ENCODE measurements around the gene TIMM13. TPM values are rescaled to one million over a fixed set of nuclear protein-coding genes. Genes with fewer than 3 reads are reported as not detected.

Gene TIMM13
- polyA plus RNA-seq, 2 of the 4 experiments (the other 2 are of a cell fraction), result 24.7 to 81.2 TPM

DNA sequence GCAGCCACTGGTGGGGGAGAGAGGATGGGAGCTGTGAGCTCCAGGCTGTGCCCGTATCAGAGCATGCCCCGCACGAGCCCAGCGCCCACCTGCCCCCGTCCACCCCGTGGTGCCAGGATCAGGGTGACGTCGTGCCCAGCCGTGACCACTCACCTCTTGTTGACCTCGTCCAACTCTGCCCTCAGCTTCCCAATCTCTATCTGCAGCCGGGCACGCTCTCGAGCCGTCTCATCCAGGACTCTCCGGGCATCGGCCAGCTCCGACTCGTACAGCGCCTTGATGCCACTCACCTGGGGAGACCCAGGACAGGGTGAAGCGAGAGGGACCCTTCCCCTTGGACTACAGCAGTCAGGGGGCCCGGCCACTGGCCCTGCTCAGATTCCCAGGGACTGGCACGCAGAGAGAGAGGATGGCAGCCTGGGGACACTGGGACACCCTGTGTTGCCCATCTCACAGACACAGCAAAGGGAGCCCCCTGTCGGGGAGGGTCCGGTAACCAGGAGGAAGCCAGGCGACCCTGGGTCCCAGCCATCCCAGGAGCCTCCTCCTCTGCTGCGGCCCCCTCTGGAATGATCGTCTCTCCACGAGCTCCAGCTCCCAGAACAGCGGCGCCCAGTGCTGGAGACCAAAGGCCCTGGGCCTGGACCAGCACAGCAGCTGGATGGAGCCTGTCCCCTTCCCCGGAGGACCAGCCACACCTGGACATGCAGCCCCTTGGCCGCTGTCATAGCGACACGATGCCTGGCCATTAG is 17.0 kb upstream of the TIMM13 start:
- Histone ChIP-seq H3K4me3 (no peak overlapping the region), H3K9me3 (no peaks in the 10 kb centered on the region), H3K4me2 (no peak overlapping the region), H3K27ac (no peak overlapping the region), H3K4me1 (peaks cover 6% of the 10 kb centered on the region; the same call in 1 of the 3 replicates)
- CTCF ChIA-PET, result interaction anchor here (1.1 to 1.7 kb wide), 2 partner anchors 10 to 192 kb away, joined by 3 to 4 read pairs; no protein-coding TSS in a partner anchor
- no peak for FAIRE-seq
- no peak for ATAC-seq
- TF ChIP-seq POLR2A (IDR thresholded peaks at IDR 0.05; ENCODE audit: low read length), result no peak
- no peak for TF ChIP-seq ZFP36 (IDR thresholded peaks at IDR 0.05; ENCODE audit: borderline replicate concordance, partially characterized antibody)
- TF ChIP-seq ZSCAN20 (CRISPR knock-in tag; IDR thresholded peaks at IDR 0.05), result no peak
- no peak for TF ChIP-seq CEBPB (IDR thresholded peaks at IDR 0.05)
- TF ChIP-seq NFE2L2 (conservative IDR thresholded peaks at IDR 0.05; ENCODE audit: low read length), result no peak
- TF ChIP-seq NPAS2 (CRISPR knock-in tag; IDR thresholded peaks at IDR 0.05; ENCODE audit: borderline replicate concordance), result no peak
- TF ChIP-seq, protein P1, sequence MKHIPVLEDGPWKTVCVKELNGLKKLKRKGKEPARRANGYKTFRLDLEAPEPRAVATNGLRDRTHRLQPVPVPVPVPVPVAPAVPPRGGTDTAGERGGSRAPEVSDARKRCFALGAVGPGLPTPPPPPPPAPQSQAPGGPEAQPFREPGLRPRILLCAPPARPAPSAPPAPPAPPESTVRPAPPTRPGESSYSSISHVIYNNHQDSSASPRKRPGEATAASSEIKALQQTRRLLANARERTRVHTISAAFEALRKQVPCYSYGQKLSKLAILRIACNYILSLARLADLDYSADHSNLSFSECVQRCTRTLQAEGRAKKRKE (CRISPR knock-in tag; IDR thresholded peaks at IDR 0.05; ENCODE audit: low read depth), result no peak
- TF ChIP-seq JUNB (IDR thresholded peaks at IDR 0.05), result no peak
- TF ChIP-seq, protein P2, sequence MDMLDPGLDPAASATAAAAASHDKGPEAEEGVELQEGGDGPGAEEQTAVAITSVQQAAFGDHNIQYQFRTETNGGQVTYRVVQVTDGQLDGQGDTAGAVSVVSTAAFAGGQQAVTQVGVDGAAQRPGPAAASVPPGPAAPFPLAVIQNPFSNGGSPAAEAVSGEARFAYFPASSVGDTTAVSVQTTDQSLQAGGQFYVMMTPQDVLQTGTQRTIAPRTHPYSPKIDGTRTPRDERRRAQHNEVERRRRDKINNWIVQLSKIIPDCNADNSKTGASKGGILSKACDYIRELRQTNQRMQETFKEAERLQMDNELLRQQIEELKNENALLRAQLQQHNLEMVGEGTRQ (IDR thresholded peaks at IDR 0.05), result no peak
- no peak for TF ChIP-seq EHMT2 (IDR thresholded peaks at IDR 0.05; ENCODE audit: low read depth)
- TF ChIP-seq NR3C1 (IDR thresholded peaks at IDR 0.05), result no peak
- no peak for TF ChIP-seq SREBF2 (IDR thresholded peaks at IDR 0.05)
- no peak for TF ChIP-seq TFCP2L1 (CRISPR knock-in tag; IDR thresholded peaks at IDR 0.05)
- TF ChIP-seq SMC3 (IDR thresholded peaks at IDR 0.05), result no peak
- POLR2A ChIA-PET, result no interaction called here
- 91% methylated on average over 27 of the region's 34 CpGs for WGBS (ENCODE audit: missing lambda C conversion rate)
- DNase-seq (ENCODE audit: low read depth in 1 of 2, low spot score in 1 of 2), result no peak

DNA sequence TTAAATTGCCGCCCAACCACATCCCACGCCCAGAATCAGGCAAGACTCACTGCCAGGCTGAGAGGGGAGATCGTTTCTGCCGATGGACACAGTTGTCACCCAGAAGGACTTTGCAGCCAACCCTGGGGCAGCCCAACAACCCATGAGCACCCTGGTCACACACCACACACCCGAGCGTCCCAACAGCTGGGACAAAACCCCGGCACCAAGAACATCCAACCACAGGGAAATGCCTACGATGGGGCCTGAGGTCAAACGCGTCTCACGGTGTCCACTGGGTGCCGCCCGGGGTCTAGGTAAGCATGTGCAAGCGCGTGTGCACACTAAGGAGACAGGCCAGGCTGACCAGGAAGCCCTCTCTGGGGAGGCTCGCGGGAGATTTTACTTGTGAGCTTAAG is 16.4 kb upstream of the TIMM13 start:
- 92% methylated on average over 13 of the region's 17 CpGs for WGBS (ENCODE audit: missing lambda C conversion rate)
- no peak overlapping the region for H3K4me3 ChIP-seq
- CTCF ChIA-PET, result interaction anchor here (1.1 to 1.7 kb wide), 2 partner anchors 11 to 193 kb away, joined by 3 to 4 read pairs; no protein-coding TSS in a partner anchor

More for the DNA sequence above, 16.4 kb upstream of the TIMM13 start:
- no peak for DNase-seq (ENCODE audit: low read depth in 1 of 2, low spot score in 1 of 2)
- no peak overlapping the region for H3K4me2 ChIP-seq
- H3K9me3 ChIP-seq, result no peaks in the 10 kb centered on the region
- no peak for ATAC-seq
- 0 out of 3 replicates have a peak, but pooled peaks cover 2% of the 10 kb centered on the region for H3K4me1 ChIP-seq
- POLR2A ChIA-PET, result no interaction called here
- TF ChIP-seq JUNB (IDR thresholded peaks at IDR 0.05), result no peak
- no peak for TF ChIP-seq CBX2 (IDR thresholded peaks at IDR 0.05; ENCODE audit: borderline replicate concordance, low read depth)
- no peak for TF ChIP-seq HOXB5 (CRISPR knock-in tag; IDR thresholded peaks at IDR 0.05)
- no peak for TF ChIP-seq POLR2A (IDR thresholded peaks at IDR 0.05; ENCODE audit: low read length)
- TF ChIP-seq, protein P3, sequence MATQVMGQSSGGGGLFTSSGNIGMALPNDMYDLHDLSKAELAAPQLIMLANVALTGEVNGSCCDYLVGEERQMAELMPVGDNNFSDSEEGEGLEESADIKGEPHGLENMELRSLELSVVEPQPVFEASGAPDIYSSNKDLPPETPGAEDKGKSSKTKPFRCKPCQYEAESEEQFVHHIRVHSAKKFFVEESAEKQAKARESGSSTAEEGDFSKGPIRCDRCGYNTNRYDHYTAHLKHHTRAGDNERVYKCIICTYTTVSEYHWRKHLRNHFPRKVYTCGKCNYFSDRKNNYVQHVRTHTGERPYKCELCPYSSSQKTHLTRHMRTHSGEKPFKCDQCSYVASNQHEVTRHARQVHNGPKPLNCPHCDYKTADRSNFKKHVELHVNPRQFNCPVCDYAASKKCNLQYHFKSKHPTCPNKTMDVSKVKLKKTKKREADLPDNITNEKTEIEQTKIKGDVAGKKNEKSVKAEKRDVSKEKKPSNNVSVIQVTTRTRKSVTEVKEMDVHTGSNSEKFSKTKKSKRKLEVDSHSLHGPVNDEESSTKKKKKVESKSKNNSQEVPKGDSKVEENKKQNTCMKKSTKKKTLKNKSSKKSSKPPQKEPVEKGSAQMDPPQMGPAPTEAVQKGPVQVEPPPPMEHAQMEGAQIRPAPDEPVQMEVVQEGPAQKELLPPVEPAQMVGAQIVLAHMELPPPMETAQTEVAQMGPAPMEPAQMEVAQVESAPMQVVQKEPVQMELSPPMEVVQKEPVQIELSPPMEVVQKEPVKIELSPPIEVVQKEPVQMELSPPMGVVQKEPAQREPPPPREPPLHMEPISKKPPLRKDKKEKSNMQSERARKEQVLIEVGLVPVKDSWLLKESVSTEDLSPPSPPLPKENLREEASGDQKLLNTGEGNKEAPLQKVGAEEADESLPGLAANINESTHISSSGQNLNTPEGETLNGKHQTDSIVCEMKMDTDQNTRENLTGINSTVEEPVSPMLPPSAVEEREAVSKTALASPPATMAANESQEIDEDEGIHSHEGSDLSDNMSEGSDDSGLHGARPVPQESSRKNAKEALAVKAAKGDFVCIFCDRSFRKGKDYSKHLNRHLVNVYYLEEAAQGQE (IDR thresholded peaks at IDR 0.05), result no peak
- TF ChIP-seq, protein P4, sequence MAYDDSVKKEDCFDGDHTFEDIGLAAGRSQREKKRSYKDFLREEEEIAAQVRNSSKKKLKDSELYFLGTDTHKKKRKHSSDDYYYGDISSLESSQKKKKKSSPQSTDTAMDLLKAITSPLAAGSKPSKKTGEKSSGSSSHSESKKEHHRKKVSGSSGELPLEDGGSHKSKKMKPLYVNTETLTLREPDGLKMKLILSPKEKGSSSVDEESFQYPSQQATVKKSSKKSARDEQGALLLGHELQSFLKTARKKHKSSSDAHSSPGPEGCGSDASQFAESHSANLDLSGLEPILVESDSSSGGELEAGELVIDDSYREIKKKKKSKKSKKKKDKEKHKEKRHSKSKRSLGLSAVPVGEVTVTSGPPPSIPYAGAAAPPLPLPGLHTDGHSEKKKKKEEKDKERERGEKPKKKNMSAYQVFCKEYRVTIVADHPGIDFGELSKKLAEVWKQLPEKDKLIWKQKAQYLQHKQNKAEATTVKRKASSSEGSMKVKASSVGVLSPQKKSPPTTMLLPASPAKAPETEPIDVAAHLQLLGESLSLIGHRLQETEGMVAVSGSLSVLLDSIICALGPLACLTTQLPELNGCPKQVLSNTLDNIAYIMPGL (CRISPR knock-in tag; IDR thresholded peaks at IDR 0.05; ENCODE audit: borderline replicate concordance), result no peak
- TF ChIP-seq EHF (CRISPR knock-in tag; IDR thresholded peaks at IDR 0.05), result no peak
- no peak for TF ChIP-seq SREBF2 (IDR thresholded peaks at IDR 0.05)
- H3K27ac ChIP-seq, result no peak overlapping the region
- FAIRE-seq, result no peak
